Stomach (tissue), 19 donors: ENCODE results near the gene CREB3. TPM values are rescaled to one million over a fixed set of nuclear protein-coding genes. Genes with fewer than 3 reads are reported as not detected.

Source experiments
- DNase-seq, 2 donors: peaks; one replicate each; pipeline versions ENCODE4 v3.0.0 to v3.0.0-alpha.2; 2013 to 2019
- H3K27ac ChIP-seq, 5 donors: fragments of 200-600 bp in 4 of 5; sonication (generic) in 4 of 5; one replicate each; pipeline ENCODE4 v1.5.1; 2013 to 2019; ENCODE audit warnings: mild to moderate bottlenecking in 1 of 5, moderate library complexity in 1 of 5
- H3K27me3 ChIP-seq, 3 donors: fragments of 200-600 bp; sonication (generic); one replicate each; pipeline ENCODE4 v1.5.1; 2017 to 2019; ENCODE audit warnings: mixed run types in 1 of 3
- H3K36me3 ChIP-seq, 4 donors: fragments of 200-600 bp; sonication (generic); 1 replicate in 3 of 4; 2 replicates in 1 of 4; pipeline ENCODE4 v1.5.1; 2016 to 2019
- H3K4me1 ChIP-seq, 4 donors: fragments of 200-600 bp; sonication (generic); one replicate each; pipeline ENCODE4 v1.5.1; 2016 to 2019
- H3K4me3 ChIP-seq, 4 donors: fragments of 200-600 bp; sonication (generic) in 3 of 4; one replicate each; pipeline ENCODE4 v1.5.1; 2016 to 2019; ENCODE audit warnings: mild to moderate bottlenecking in 1 of 4
- H3K9me3 ChIP-seq, 4 donors: fragments of 200-600 bp; sonication (generic); one replicate each; pipeline ENCODE4 v1.5.1; 2016 to 2019
- EP300 ChIP-seq: sonication (generic); formaldehyde crosslinking; IDR thresholded peaks from one replicate; pipeline ENCODE4 v1.6.1; 2017; ENCODE audit warnings: antibody characterized with exemption
- POLR2A ChIP-seq, 4 donors: fragments of 450-650 bp; IDR thresholded peaks; one replicate each; pipeline ENCODE4 v1.6.1; 2016; ENCODE audit warnings: antibody characterized with exemption in 4 of 4, control low read depth in 2 of 4, mild to moderate bottlenecking in 1 of 4, moderate library complexity in 1 of 4
- POLR2AphosphoS5 ChIP-seq, 3 donors: sonication (generic); formaldehyde crosslinking; IDR thresholded peaks; one replicate each; pipeline ENCODE4 v1.6.1; 2016; ENCODE audit warnings: antibody characterized with exemption in 3 of 3
- WGBS, 5 donors: extraction: QIAGEN DNeasy Blood & Tissue Kit in 3 of 5; methylation state at CpG; one replicate each; pipeline versions ENCODE4 v1.1.5 to v1.1.7; 2013 to 2018; 5-methylcytosine and 5-hydroxymethylcytosine counted together
- intact Hi-C: fragments of 100-400 bp; cut with DNase I; formaldehyde crosslinking; loops from one replicate; pipeline ENCODE4 v1.15.1; 2023; ENCODE audit warnings: low total_unique reads
- long read RNA-seq, 10 donors: transcript quantifications; one replicate each; lab custom pipeline, GENCODE V29; 2026
- polyA plus RNA-seq, 3 donors: library from polyadenylated mRNA; stranded (reverse); fragments of 200-250 nt; gene quantifications; one replicate each; pipeline ENCODE4 v1.2.3, GENCODE V29; 2013
- total RNA-seq, 5 donors: library from RNA; depleted of rRNA; stranded (reverse); fragments of >200 nt; gene quantifications; one replicate each; pipeline versions ENCODE4 v1.1.0 to v1.2.3, GENCODE V29; 2014 to 2016
- TF ChIP-seq, protein P1 (sequence below), 7 experiments: fragments of 450-650 bp in 4 of 7; fragments of 200-600 bp in 3 of 7; sonication (generic) in 3 of 7; IDR thresholded peaks; one replicate each; pipeline ENCODE4 v1.5.1; 2016 to 2019; ENCODE audit warnings: antibody characterized with exemption in 7 of 7, control low read depth in 2 of 7, mild to moderate bottlenecking in 1 of 7
- donor health status: healthy with polysubstance abuse.
- donor health status: Bipolar disorder and iron deficiency.
- donor health status: healthy.

Gene CREB3, protein sequence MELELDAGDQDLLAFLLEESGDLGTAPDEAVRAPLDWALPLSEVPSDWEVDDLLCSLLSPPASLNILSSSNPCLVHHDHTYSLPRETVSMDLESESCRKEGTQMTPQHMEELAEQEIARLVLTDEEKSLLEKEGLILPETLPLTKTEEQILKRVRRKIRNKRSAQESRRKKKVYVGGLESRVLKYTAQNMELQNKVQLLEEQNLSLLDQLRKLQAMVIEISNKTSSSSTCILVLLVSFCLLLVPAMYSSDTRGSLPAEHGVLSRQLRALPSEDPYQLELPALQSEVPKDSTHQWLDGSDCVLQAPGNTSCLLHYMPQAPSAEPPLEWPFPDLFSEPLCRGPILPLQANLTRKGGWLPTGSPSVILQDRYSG
- 10 to 100 TPM; 33.2 to 84.0 (median 79.1) TPM for total RNA-seq
- 10 to 100 TPM; 29.4 to 40.5 (median 37.9) TPM for polyA plus RNA-seq
- long read RNA-seq, donor 1, transcript CREB3-201 (9 exons, 1,832 nt) = major isoform, 11 of 11 reads
- long read RNA-seq, donor 1, partial matches to known transcripts = 0 of 11 reads
- long read RNA-seq, donor 1, other reads (novel, unspliced or antisense) = 0 of 11 reads
- long read RNA-seq, donor 2, transcript CREB3-201 (9 exons, 1,832 nt) = major isoform, 13 of 358 reads
- long read RNA-seq, donor 2, partial matches to known transcripts = 336 of 358 reads
- long read RNA-seq, donor 2, other reads (novel, unspliced or antisense) = 9 of 358 reads
- long read RNA-seq, donor 3, transcript CREB3-201 (9 exons, 1,832 nt) = major isoform, 7 of 7 reads
- long read RNA-seq, donor 3, partial matches to known transcripts = 0 of 7 reads
- long read RNA-seq, donor 3, other reads (novel, unspliced or antisense) = 0 of 7 reads
- long read RNA-seq, donor 4, partial matches to known transcripts = 0 of 2 reads
- long read RNA-seq, donor 4, other reads (novel, unspliced or antisense) = 0 of 2 reads
- long read RNA-seq, donor 5, transcript CREB3-201 (9 exons, 1,832 nt) = major isoform, 11 of 22 reads
- long read RNA-seq, donor 5, partial matches to known transcripts = 6 of 22 reads
- long read RNA-seq, donor 5, other reads (novel, unspliced or antisense) = 5 of 22 reads
- long read RNA-seq, donor 6, transcript CREB3-201 (9 exons, 1,832 nt) = major isoform, 27 of 28 reads
- long read RNA-seq, donor 6, partial matches to known transcripts = 0 of 28 reads
- long read RNA-seq, donor 6, other reads (novel, unspliced or antisense) = 0 of 28 reads
- long read RNA-seq, donor 7, transcript CREB3-201 (9 exons, 1,832 nt) = major isoform, 11 of 11 reads
- long read RNA-seq, donor 7, partial matches to known transcripts = 0 of 11 reads
- long read RNA-seq, donor 7, other reads (novel, unspliced or antisense) = 0 of 11 reads
- long read RNA-seq, donor 8, transcript CREB3-201 (9 exons, 1,832 nt) = major isoform, 15 of 15 reads
- long read RNA-seq, donor 8, partial matches to known transcripts = 0 of 15 reads
- long read RNA-seq, donor 8, other reads (novel, unspliced or antisense) = 0 of 15 reads
- long read RNA-seq, donor 9, transcript CREB3-201 (9 exons, 1,832 nt) = major isoform, 13 of 27 reads
- long read RNA-seq, donor 9, partial matches to known transcripts = 14 of 27 reads
- long read RNA-seq, donor 9, other reads (novel, unspliced or antisense) = 0 of 27 reads
- long read RNA-seq, donor 10, partial matches to known transcripts = 0 of 4 reads
- long read RNA-seq, donor 10, other reads (novel, unspliced or antisense) = 0 of 4 reads

DNA sequence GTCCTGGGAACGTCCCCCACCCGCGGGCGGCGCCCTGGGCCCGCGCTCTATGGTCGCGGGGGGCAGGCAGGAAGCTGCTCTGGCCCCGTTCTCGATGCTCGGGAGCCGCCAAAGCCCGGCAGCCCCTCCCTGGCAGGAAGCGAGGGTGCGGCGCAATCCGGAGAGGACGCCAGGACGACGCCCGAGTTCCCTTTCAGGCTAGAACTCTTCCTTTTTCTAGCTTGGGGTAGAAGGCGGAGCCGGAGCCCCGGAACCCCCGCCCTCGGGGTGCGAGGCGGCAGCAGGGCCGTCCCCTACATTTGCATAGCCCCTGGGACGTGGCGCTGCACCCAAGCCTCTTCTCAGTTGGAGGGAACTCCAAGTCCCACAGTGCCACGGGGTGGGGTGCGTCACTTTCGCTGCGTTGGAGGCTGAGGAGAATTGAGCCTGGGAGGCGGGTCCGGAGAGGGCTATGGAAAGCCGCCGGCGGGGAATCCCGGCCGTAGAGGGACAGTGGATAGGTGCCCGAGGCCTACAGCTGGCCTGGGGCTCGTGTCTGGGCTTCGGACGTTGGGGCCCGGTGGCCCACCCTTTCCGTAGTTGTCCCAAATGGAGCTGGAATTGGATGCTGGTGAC lies at the start of gene CREB3, which contains the start of gene TLN1:
Gene CREB3 (plus strand): TSS at position 482 of the 615 bp plus-strand sequence. CDS start 107 bp downstream, at position 589.
Gene TLN1 (minus strand): TSS at position 11 of the 615 bp plus-strand sequence. CDS start 6,501 bp downstream, outside the sequence.
- Histone ChIP-seq H3K9me3 (no peaks in the 10 kb centered on the region), H3K4me1 (peaks cover 53 to 81% (median 64%) of the 10 kb centered on the region in 4 donors), H3K36me3 (peaks cover 23 to 36% (median 33%) of the 10 kb centered on the region in 4 donors), H3K27ac (peak within 1 kb of the TSS; percentile 94 to 100 (median 98)), H3K27me3 (no peaks in the 10 kb centered on the region), H3K4me3 (peak within 1 kb of the TSS; percentile 53 to 88 (median 77))
- intact Hi-C loops = no loop called here
- WGBS, 5 donors = 0% methylated on average over 11 to 49 of the region's 49 CpGs
- DNase-seq = peak; percentile 98 to 99
- TF ChIP-seq POLR2AphosphoS5 (IDR thresholded peaks at IDR 0.05) = peak; percentile 86 to 98 (median 90)
- TF ChIP-seq POLR2A (IDR thresholded peaks at IDR 0.05) = peak in 2 of 4 donors; percentile 20 to 75
- TF ChIP-seq, protein P1, sequence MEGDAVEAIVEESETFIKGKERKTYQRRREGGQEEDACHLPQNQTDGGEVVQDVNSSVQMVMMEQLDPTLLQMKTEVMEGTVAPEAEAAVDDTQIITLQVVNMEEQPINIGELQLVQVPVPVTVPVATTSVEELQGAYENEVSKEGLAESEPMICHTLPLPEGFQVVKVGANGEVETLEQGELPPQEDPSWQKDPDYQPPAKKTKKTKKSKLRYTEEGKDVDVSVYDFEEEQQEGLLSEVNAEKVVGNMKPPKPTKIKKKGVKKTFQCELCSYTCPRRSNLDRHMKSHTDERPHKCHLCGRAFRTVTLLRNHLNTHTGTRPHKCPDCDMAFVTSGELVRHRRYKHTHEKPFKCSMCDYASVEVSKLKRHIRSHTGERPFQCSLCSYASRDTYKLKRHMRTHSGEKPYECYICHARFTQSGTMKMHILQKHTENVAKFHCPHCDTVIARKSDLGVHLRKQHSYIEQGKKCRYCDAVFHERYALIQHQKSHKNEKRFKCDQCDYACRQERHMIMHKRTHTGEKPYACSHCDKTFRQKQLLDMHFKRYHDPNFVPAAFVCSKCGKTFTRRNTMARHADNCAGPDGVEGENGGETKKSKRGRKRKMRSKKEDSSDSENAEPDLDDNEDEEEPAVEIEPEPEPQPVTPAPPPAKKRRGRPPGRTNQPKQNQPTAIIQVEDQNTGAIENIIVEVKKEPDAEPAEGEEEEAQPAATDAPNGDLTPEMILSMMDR (IDR thresholded peaks at IDR 0.05) = peak in 1 of 7 experiments; percentile 30
- peak; percentile 39 for TF ChIP-seq EP300

DNA sequence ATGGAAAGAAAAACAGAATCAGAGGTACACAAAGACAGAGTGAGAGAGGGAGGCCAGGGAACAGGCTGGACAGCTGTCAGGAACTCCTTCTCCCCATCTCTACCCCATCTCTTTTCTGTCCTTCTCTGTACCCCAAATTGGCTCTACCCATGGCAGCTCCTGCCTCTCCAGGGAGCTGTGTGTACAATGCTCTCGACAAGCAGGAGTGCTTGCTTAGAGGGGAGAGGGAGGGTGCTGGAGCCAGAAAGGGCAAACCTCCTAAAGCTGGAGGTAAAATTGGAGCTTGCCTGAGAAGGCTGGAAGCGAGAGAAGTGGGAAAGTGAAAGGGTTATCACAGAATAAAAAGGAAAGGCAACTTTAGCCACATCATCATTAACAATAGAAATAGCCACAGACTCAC lies 49.1 kb upstream of the CREB3 start:
- WGBS, 5 donors = 27 to 45% (median 36%) methylated on average over 2 of the region's 2 CpGs
- peaks cover 36 to 69% (median 53%) of the 10 kb centered on the region in 4 donors for H3K36me3 ChIP-seq
- DNase-seq = no peak
- peak overlapping the region; percentile 10 to 97 (median 92) for H3K27ac ChIP-seq
- intact Hi-C loops = no loop called here
- H3K9me3 ChIP-seq = no peaks in the 10 kb centered on the region
- H3K4me3 ChIP-seq = peak overlapping the region in 1 of 4 donors; percentile 67
- H3K4me1 ChIP-seq = peaks cover 19 to 97% (median 67%) of the 10 kb centered on the region in 4 donors
- TF ChIP-seq POLR2A (IDR thresholded peaks at IDR 0.05) (no peak), EP300 (no peak)
- TF ChIP-seq, protein P1 (IDR thresholded peaks at IDR 0.05) = no peak
- no peaks in the 10 kb centered on the region for H3K27me3 ChIP-seq

DNA sequence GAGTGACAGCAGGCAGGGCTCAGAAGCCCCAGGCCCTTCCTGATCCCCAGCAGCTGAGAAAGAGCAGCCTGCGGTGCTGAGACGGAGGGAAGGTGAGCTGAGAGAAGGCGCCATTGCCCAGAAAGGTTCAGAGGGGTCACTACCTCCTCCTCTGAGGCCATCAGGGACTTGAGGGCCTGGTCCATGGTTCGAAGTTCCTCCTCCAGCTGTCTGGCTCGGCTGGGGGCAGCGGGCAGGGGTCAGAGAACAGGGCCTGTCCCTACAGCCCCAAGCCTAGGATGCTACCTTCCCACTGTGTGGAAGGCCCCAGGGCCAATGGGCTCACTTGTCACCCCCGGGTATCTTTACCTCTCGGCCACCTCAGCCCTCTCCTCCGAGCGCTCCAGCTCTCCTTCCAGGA lies 47.5 kb upstream of the CREB3 start:
- intact Hi-C loops = no loop called here
- H3K27me3 ChIP-seq = no peaks in the 10 kb centered on the region
- WGBS, 5 donors = 85 to 98% (median 94%) methylated on average over 9 to 10 of the region's 10 CpGs
- H3K36me3 ChIP-seq = peaks cover 36 to 66% (median 54%) of the 10 kb centered on the region in 4 donors
- no peak for DNase-seq
- TF ChIP-seq POLR2AphosphoS5 (IDR thresholded peaks at IDR 0.05) (peak in 2 of 3 donors; percentile 2 to 4), POLR2A (IDR thresholded peaks at IDR 0.05) (no peak)
- TF ChIP-seq, protein P1 (IDR thresholded peaks at IDR 0.05) = no peak
- no peaks in the 10 kb centered on the region for H3K9me3 ChIP-seq
- peak overlapping the region; percentile 65 to 75 (median 70) for H3K4me3 ChIP-seq
- H3K27ac ChIP-seq = peak overlapping the region in 4 of 5 donors; percentile 14 to 97 (median 94)
- H3K4me1 ChIP-seq = peaks cover 10 to 97% (median 75%) of the 10 kb centered on the region in 4 donors
